ENCODE measurements around the gene KCNT2. TPM values are rescaled to one million over a fixed set of nuclear protein-coding genes. Genes with fewer than 3 reads are reported as not detected.

The KCNT2 gene
- total RNA-seq, 3 donors from 2014 or later, result 0.49 to 2.3 (median 0.60) TPM

DNA sequence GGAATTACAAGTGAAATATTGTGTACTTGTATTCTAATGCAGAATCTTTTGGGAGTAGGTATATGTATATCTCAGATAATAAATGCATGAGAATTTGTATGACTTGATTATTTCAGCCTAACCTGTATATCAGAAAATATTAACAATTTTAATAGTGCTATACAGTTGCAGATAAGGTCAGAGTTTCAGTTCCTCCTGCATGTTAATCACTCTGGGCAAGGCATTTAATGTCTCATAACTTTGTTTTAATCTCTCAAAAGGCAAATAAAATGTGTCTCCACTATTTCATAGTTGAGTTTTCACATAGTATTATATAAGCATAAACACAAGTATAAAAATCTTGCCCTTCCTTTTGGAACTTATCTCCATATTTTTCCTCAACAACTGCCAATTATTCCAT, 352.5 kb downstream of the KCNT2 start:
- no peak overlapping the region for H3K4me3 ChIP-seq
- ATAC-seq, result no peak
- no peak for DNase-seq
- H3K9me3 ChIP-seq, result no peaks in the 10 kb centered on the region
- no peaks in the 10 kb centered on the region for H3K36me3 ChIP-seq (ENCODE audit: low read depth)
- intact Hi-C loops (cut with DNase I, micrococcal nuclease), result no loop called here
- H3K4me1 ChIP-seq (ENCODE audit: low read depth), result no peaks in the 10 kb centered on the region
- TF ChIP-seq, protein P1, sequence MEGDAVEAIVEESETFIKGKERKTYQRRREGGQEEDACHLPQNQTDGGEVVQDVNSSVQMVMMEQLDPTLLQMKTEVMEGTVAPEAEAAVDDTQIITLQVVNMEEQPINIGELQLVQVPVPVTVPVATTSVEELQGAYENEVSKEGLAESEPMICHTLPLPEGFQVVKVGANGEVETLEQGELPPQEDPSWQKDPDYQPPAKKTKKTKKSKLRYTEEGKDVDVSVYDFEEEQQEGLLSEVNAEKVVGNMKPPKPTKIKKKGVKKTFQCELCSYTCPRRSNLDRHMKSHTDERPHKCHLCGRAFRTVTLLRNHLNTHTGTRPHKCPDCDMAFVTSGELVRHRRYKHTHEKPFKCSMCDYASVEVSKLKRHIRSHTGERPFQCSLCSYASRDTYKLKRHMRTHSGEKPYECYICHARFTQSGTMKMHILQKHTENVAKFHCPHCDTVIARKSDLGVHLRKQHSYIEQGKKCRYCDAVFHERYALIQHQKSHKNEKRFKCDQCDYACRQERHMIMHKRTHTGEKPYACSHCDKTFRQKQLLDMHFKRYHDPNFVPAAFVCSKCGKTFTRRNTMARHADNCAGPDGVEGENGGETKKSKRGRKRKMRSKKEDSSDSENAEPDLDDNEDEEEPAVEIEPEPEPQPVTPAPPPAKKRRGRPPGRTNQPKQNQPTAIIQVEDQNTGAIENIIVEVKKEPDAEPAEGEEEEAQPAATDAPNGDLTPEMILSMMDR (IDR thresholded peaks at IDR 0.05), result no peak

DNA sequence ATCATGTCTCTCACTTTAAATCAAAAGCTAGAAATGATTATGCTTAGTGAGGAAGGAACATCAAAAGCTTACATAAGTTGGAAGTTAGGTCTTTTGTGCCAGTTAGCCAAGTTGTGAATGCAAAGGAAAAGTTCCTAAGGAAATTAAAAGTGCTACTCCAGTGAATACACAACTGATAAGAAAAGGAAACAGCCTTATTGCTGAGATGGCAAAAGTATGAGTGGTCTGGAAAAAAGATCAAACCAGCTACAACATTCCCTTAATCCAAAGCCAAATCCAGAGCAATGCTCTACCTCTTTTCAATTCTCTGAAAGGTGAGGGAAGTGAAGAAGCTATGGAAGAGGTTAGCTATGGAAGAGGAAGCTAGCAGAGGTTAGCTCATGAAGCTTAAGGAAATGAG, 378.7 kb downstream of the KCNT2 start:
- Histone ChIP-seq H3K36me3 (ENCODE audit: low read depth) (no peaks in the 10 kb centered on the region), H3K9me3 (no peaks in the 10 kb centered on the region), H3K4me3 (no peak overlapping the region), H3K4me1 (ENCODE audit: low read depth) (no peaks in the 10 kb centered on the region)
- DNase-seq (no peak), ATAC-seq (no peak)
- intact Hi-C loops (cut with DNase I, micrococcal nuclease), result no loop called here
- TF ChIP-seq, protein P1 (IDR thresholded peaks at IDR 0.05), result no peak

DNA sequence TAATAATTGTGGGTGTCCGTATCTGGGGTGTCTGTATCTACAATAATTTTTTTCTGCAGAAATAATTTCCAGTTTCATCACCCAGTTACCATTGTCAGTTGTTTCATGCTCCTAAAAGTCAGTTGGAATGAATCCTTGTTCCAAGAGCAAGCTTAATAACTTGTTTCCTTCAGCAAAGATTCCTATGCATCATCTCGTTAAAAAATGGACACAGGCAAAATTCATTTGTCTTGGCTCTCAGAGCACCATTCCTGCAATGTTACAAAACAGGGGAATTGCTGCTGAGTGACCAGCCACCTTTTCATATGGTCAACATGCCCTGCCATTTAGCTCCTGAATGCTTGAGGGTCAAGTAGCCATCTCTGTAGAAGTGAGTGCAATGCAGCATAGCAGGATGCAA, 393.4 kb downstream of the KCNT2 start:
- Histone ChIP-seq H3K4me1 (ENCODE audit: low read depth) (no peaks in the 10 kb centered on the region), H3K4me3 (no peak overlapping the region), H3K9me3 (no peaks in the 10 kb centered on the region), H3K36me3 (ENCODE audit: low read depth) (no peaks in the 10 kb centered on the region)
- ATAC-seq (no peak), DNase-seq (no peak)
- intact Hi-C loops (cut with DNase I, micrococcal nuclease), result no loop called here
- TF ChIP-seq, protein P1 (IDR thresholded peaks at IDR 0.05), result no peak

DNA sequence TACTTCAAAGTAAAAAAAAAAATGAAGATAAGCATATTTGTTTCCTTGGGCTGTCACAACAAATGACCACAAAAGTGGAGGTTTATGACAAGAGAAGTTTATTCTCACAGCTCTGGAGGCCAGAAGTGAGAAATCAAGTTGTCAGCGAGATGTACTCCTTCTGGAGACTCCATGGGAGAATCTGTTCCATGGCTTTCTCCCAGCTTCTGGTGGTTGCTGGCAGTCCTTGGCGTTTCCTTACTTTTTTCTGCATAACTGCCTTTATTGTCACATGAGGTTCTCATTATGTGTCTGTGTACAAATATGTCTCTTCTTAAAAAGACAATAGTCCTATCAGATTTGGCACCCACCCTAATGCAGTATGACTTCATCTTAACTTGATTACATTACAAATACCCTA, 398.3 kb downstream of the KCNT2 start:
- DNase-seq (peak in 1 of 3 donors; percentile 1), ATAC-seq (no peak)
- Histone ChIP-seq H3K4me1 (ENCODE audit: low read depth) (no peaks in the 10 kb centered on the region), H3K9me3 (no peaks in the 10 kb centered on the region), H3K36me3 (ENCODE audit: low read depth) (no peaks in the 10 kb centered on the region), H3K4me3 (no peak overlapping the region)
- TF ChIP-seq, protein P1 (IDR thresholded peaks at IDR 0.05), result no peak
- intact Hi-C loops (cut with DNase I, micrococcal nuclease), result no loop called here

DNA sequence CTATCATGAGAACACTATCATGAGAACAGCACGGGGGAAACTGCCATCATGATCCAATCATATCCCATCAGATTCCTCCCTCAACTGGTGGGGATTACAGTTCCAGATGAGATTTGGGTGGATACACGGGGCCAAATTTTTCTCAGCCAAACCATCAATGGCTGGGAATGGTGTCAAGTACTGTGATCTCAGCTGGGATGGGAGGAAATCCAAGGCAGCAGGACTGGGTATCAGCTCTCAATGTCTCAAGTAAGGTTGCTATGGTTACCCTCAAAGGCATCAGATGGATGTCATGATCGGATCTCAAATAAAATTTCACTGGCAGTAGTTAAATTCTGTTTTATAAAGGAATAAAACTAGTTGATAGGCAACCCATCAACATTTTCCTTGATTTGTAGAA, 399.0 kb downstream of the KCNT2 start:
- ATAC-seq (no peak), DNase-seq (no peak)
- no peak overlapping the region for H3K4me3 ChIP-seq
- H3K36me3 ChIP-seq (ENCODE audit: low read depth), result no peaks in the 10 kb centered on the region
- intact Hi-C loops (cut with DNase I, micrococcal nuclease), result no loop called here
- no peaks in the 10 kb centered on the region for H3K9me3 ChIP-seq
- no peaks in the 10 kb centered on the region for H3K4me1 ChIP-seq (ENCODE audit: low read depth)
- TF ChIP-seq, protein P1 (IDR thresholded peaks at IDR 0.05), result no peak

DNA sequence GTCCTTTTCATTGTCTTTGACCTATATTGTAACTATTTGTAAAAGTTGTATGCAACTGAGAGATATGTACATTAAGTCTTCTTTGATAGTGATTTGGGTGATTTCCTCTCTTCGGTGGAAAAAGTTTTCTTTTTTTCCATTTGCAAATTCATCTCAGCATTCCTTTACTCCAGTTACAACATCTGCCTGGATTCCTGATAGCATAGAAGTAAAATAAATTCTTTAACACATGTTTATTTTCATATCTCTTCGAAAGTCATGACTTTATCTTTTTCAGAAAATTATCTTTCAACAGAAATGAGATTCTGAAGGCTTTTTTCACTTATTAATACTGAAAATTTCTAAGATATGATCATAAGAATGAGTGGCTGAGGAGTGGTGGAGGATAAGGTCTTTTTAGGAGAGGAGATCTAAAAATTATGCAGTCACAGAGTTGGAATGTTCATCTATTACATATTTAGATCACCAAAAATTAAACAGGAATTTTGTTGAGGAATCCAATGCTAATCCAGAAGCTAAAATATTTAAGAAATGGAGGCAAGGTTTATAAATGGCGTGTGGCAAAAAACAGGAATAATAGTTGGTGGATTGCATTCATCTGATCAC, 400.5 kb downstream of the KCNT2 start:
- Histone ChIP-seq H3K9me3 (no peaks in the 10 kb centered on the region), H3K36me3 (ENCODE audit: low read depth) (no peaks in the 10 kb centered on the region), H3K4me3 (no peak overlapping the region), H3K4me1 (ENCODE audit: low read depth) (no peaks in the 10 kb centered on the region)
- no peak for DNase-seq
- TF ChIP-seq, protein P1 (IDR thresholded peaks at IDR 0.05), result no peak
- intact Hi-C loops (cut with DNase I, micrococcal nuclease), result no loop called here
- ATAC-seq, result no peak

Data from mucosa of descending colon (tissue), 3 donors.